H1 (cell line): ENCODE data around the gene UGGT1. TPM values are rescaled to one million over a fixed set of nuclear protein-coding genes. Genes with fewer than 3 reads are reported as not detected.

Experiments used
- CTCF ChIA-PET: fragments of 300-600 bp; sonication (Branson Sonifier 250); formaldehyde crosslinking; loops from one replicate; lab custom pipeline; 2021; ENCODE audit not compliant: partially characterized antibody; lab: Charles Lee
- POLR2A ChIA-PET: fragments of 300-600 bp; sonication (Branson Sonifier 250); formaldehyde crosslinking; loops from one replicate; lab custom pipeline; 2021; ENCODE audit warnings: inconsistent platforms; ENCODE audit not compliant: partially characterized antibody; lab: Charles Lee
- DNase-seq, 2 experiments: peaks; one replicate each; pipeline versions ENCODE4 v3.0.0 to v3.0.0-alpha.2; 2010 to 2022; ENCODE audit warnings: low spot score in 2 of 2, low read depth in 1 of 2, mixed read lengths in 1 of 2
- FAIRE-seq: peaks from 2 replicates; lab custom pipeline; 2011; peaks lifted over from hg19 to GRCh38; lab: Jason Lieb, UNC
- H2AFZ ChIP-seq: 2 replicates; pipeline ENCODE4 v1.8.1; 2012; ENCODE audit warnings: low read length, inconsistent platforms
- H2AK5ac ChIP-seq: 2 replicates; pipeline ENCODE4 v1.6.1; 2013; ENCODE audit warnings: low read depth, low read length
- H2BK120ac ChIP-seq: replicated peaks from 2 replicates; pipeline ENCODE3; 2013; ENCODE audit warnings: low read depth, low read length, inconsistent platforms
- H2BK12ac ChIP-seq: 2 replicates; pipeline ENCODE4 v1.6.1; 2013; ENCODE audit warnings: low read depth, low read length
- H2BK15ac ChIP-seq: 2 replicates; pipeline ENCODE4 v1.6.1; 2013; ENCODE audit warnings: low read length
- H2BK20ac ChIP-seq: 2 replicates; pipeline ENCODE4 v1.6.1; 2013; ENCODE audit warnings: low read length
- H2BK5ac ChIP-seq: 2 replicates; pipeline ENCODE4 v1.6.1; 2013; ENCODE audit warnings: low read depth, low read length
- H3K14ac ChIP-seq: 2 replicates; pipeline ENCODE4 v1.6.1; 2013; ENCODE audit warnings: inconsistent platforms; ENCODE audit not compliant: insufficient read length
- H3K18ac ChIP-seq: 2 replicates; pipeline ENCODE4 v1.6.1; 2013; ENCODE audit warnings: low read length; ENCODE audit errors: extremely low read depth
- H3K23ac ChIP-seq: 2 replicates; pipeline ENCODE4 v1.6.1; 2013; ENCODE audit warnings: inconsistent platforms; ENCODE audit not compliant: insufficient read length
- H3K23me2 ChIP-seq: 2 replicates; pipeline ENCODE4 v1.6.1; 2013; ENCODE audit warnings: low read depth, low read length
- H3K27ac ChIP-seq: 2 replicates; pipeline ENCODE4 v1.6.1; 2011; ENCODE audit warnings: low read depth, low read length, inconsistent platforms
- H3K27me3 ChIP-seq, 4 experiments: replicated peaks in 1 of 4; 1 replicate in 1 of 4; 2 replicates in 3 of 4; pipeline versions ENCODE4 v1.6.1 to v1.8.1; 2011 to 2013; ENCODE audit warnings: low read length in 3 of 4, mild to moderate bottlenecking in 3 of 4, inconsistent platforms in 2 of 4, mixed read lengths in 2 of 4, moderate library complexity in 1 of 4; ENCODE audit not compliant: control insufficient read depth in 3 of 4, insufficient read depth in 3 of 4; ENCODE audit errors: extremely low read depth in 1 of 4
- H3K36me3 ChIP-seq, 4 experiments: 2 replicates each; pipeline versions ENCODE4 v1.6.1 to v1.8.1; 2011 to 2013; ENCODE audit warnings: mild to moderate bottlenecking in 4 of 4, low read length in 3 of 4, moderate library complexity in 2 of 4, control low read depth in 1 of 4, inconsistent platforms in 1 of 4; ENCODE audit not compliant: insufficient read depth in 4 of 4, control insufficient read depth in 2 of 4
- H3K4ac ChIP-seq: replicated peaks from 2 replicates; pipeline ENCODE3; 2013; ENCODE audit warnings: low read length, low read depth, mixed read lengths, inconsistent platforms; ENCODE audit not compliant: insufficient read length
- H3K4me1 ChIP-seq, 4 experiments: replicated peaks in 1 of 4; 1 replicate in 1 of 4; 2 replicates in 3 of 4; pipeline versions ENCODE4 v1.6.1 to v1.8.1; 2011 to 2013; ENCODE audit warnings: low read length in 3 of 4, inconsistent platforms in 2 of 4, mixed read lengths in 1 of 4; ENCODE audit not compliant: insufficient read depth in 4 of 4, control insufficient read depth in 3 of 4
- H3K4me2 ChIP-seq, 2 experiments: 2 replicates each; pipeline versions ENCODE4 v1.6.1 to v1.8.1; 2011 to 2013; ENCODE audit warnings: low read depth in 2 of 2, low read length in 2 of 2, control low read depth in 1 of 2, inconsistent platforms in 1 of 2, mild to moderate bottlenecking in 1 of 2; ENCODE audit not compliant: insufficient read depth in 1 of 2
- H3K4me3 ChIP-seq, 4 experiments: fragments of 200-600, 300-600 bp in 1 of 4; sonication (generic), shearing (Covaris generic), sonication (Bioruptor Twin) in 1 of 4; 2 replicates each; pipeline versions ENCODE4 v1.5.1 to v1.8.1; 2011 to 2016; ENCODE audit warnings: low read length in 4 of 4, low read depth in 3 of 4, control low read depth in 2 of 4, inconsistent platforms in 2 of 4, mild to moderate bottlenecking in 2 of 4, mixed read lengths in 1 of 4, moderate library complexity in 1 of 4; ENCODE audit not compliant: insufficient read depth in 2 of 4; ENCODE audit errors: extremely low read depth in 1 of 4
- H3K56ac ChIP-seq: replicated peaks from 2 replicates; pipeline ENCODE3; 2013; ENCODE audit warnings: low read depth, mild to moderate bottlenecking, mixed read lengths, low read length, inconsistent platforms; ENCODE audit not compliant: insufficient read length
- H3K79me1 ChIP-seq: 2 replicates; pipeline ENCODE4 v1.6.1; 2013; ENCODE audit warnings: low read depth, low read length, control low read depth
- H3K79me2 ChIP-seq, 2 experiments: 2 replicates each; pipeline versions ENCODE4 v1.6.1 to v1.8.1; 2012 to 2013; ENCODE audit warnings: low read length in 2 of 2, mild to moderate bottlenecking in 2 of 2, inconsistent platforms in 1 of 2; ENCODE audit not compliant: insufficient read depth in 2 of 2, control insufficient read depth in 1 of 2
- H3K9ac ChIP-seq, 4 experiments: replicated peaks in 1 of 4; 1 replicate in 1 of 4; 2 replicates in 3 of 4; pipeline versions ENCODE4 v1.6.1 to v1.8.1; 2011 to 2013; ENCODE audit warnings: low read depth in 3 of 4, low read length in 3 of 4, control low read depth in 2 of 4, mild to moderate bottlenecking in 2 of 4, moderate library complexity in 2 of 4, inconsistent platforms in 1 of 4; ENCODE audit errors: extremely low read depth in 1 of 4
- H3K9me3 ChIP-seq, 2 experiments: 2 replicates each; pipeline versions ENCODE4 v1.6.1 to v1.8.1; 2012 to 2013; ENCODE audit warnings: mild to moderate bottlenecking in 2 of 2, moderate library complexity in 2 of 2, control low read depth in 1 of 2, inconsistent platforms in 1 of 2, low read depth in 1 of 2, low read length in 1 of 2, mixed read lengths in 1 of 2; ENCODE audit not compliant: insufficient read depth in 2 of 2
- H4K20me1 ChIP-seq, 2 experiments: replicated peaks in 1 of 2; 2 replicates each; pipeline versions ENCODE3 to v1.8.1; 2011 to 2013; ENCODE audit warnings: inconsistent platforms in 2 of 2, low read length in 2 of 2, mild to moderate bottlenecking in 1 of 2; ENCODE audit not compliant: insufficient read depth in 2 of 2, control insufficient read depth in 1 of 2
- H4K5ac ChIP-seq: 2 replicates; pipeline ENCODE4 v1.6.1; 2013; ENCODE audit warnings: low read length, low read depth, mixed read lengths, inconsistent platforms; ENCODE audit not compliant: insufficient read length
- H4K8ac ChIP-seq: 2 replicates; pipeline ENCODE4 v1.8.0; 2013; ENCODE audit warnings: mild to moderate bottlenecking, moderate library complexity, low read length, inconsistent platforms; ENCODE audit not compliant: insufficient read depth; ENCODE audit errors: extremely low read depth
- H4K91ac ChIP-seq: replicated peaks from 2 replicates; pipeline ENCODE3; 2013; ENCODE audit warnings: low read length, mixed read lengths, inconsistent platforms; ENCODE audit not compliant: insufficient read length
- BRCA1 ChIP-seq: IDR thresholded peaks from 2 replicates; pipeline ENCODE4 v1.6.1; 2012; ENCODE audit warnings: low read depth, low read length, improper control_type of control experiment
- CEBPB ChIP-seq: IDR thresholded peaks from 2 replicates; pipeline ENCODE4 v1.6.1; 2012; ENCODE audit warnings: low read depth, low read length
- CHD1 ChIP-seq: IDR thresholded peaks from 2 replicates; pipeline ENCODE4 v1.6.1; 2012; ENCODE audit warnings: low read depth, low read length, improper control_type of control experiment
- CREB1 ChIP-seq: IDR thresholded peaks from 2 replicates; pipeline ENCODE4 v1.6.1; 2012; ENCODE audit warnings: inconsistent platforms
- EGR1 ChIP-seq: IDR thresholded peaks from 2 replicates; pipeline ENCODE4 v1.6.1; 2011; ENCODE audit warnings: low read depth, low read length, borderline replicate concordance
- MAFK ChIP-seq: IDR thresholded peaks from 2 replicates; pipeline ENCODE4 v1.6.1; 2012; ENCODE audit warnings: low read depth, mild to moderate bottlenecking, improper control_type of control experiment, low read length
- SP2 ChIP-seq: IDR thresholded peaks from 2 replicates; pipeline ENCODE4 v1.6.1; 2012; ENCODE audit warnings: mild to moderate bottlenecking, low read length, inconsistent platforms
- SRF ChIP-seq: IDR thresholded peaks from 2 replicates; pipeline ENCODE4 v1.6.1; 2011; ENCODE audit warnings: mild to moderate bottlenecking, low read depth, low read length, moderate library complexity
- TAF7 ChIP-seq: optimal IDR thresholded peaks from 2 replicates; pipeline ENCODE3; 2011; ENCODE audit warnings: low read depth, mild to moderate bottlenecking, inconsistent platforms, low read length, moderate library complexity, borderline replicate concordance
- TBP ChIP-seq: IDR thresholded peaks from 2 replicates; pipeline ENCODE4 v1.6.1; 2011; ENCODE audit warnings: low read depth, low read length, improper control_type of control experiment
- TEAD4 ChIP-seq: IDR thresholded peaks from 2 replicates; pipeline ENCODE4 v1.6.1; 2012; ENCODE audit warnings: low read depth, low read length, inconsistent platforms, mixed read lengths
- USF2 ChIP-seq: IDR thresholded peaks from 2 replicates; pipeline ENCODE4 v1.6.1; 2011; ENCODE audit warnings: low read length, improper control_type of control experiment
- WGBS, 2 experiments: shearing (Covaris generic) in 1 of 2; methylation state at CpG; one replicate each; pipeline versions ENCODE4 v1.1.6 to v1.1.7; 2013 to 2015; ENCODE audit warnings: low lambda C conversion rate in 2 of 2, mixed read lengths in 2 of 2, inconsistent platforms in 1 of 2, low coverage in 1 of 2, missing lambda C conversion rate in 1 of 2; ENCODE audit not compliant: insufficient replicate concordance in 2 of 2, insufficient coverage in 1 of 2, insufficient read length in 1 of 2; ENCODE audit errors: extremely low coverage in 1 of 2, missing lambda C conversion rate in 1 of 2; 5-methylcytosine and 5-hydroxymethylcytosine counted together
- polyA plus RNA-seq, 7 experiments: library from polyadenylated mRNA; depleted of rRNA in 3 of 7; stranded (reverse) in 5 of 7; unstranded in 2 of 7; fragments of >200 nt in 5 of 7; fragments of 200-250 nt in 2 of 7; gene quantifications; 1 replicate in 5 of 7; 2 replicates in 1 of 7; 4 replicates in 1 of 7; pipeline versions ENCODE4 v1.2.1 to v1.2.3, GENCODE V29; 2011 to 2013; ENCODE audit warnings: missing spikeins in 2 of 7, mixed read lengths in 2 of 7
- total RNA-seq: library from RNA; stranded (reverse); fragmentation: NEBNext Ultra II Directional; extraction: Animal tissue kit (Norgen Biotek cat#: 25700); gene quantifications from 2 replicates; pipeline ENCODE4 v1.2.1, GENCODE V29; 2021

The UGGT1 gene
- total and polyA plus RNA-seq, 2 of the 8 experiments (the other 6 are each of a cell fraction or from before 2014, with no cell fraction given), result 14.9 to 57.3 TPM

GRCh38 chr2:128090575-128090944 is 440 bp upstream of the UGGT1 start:
- no peak for FAIRE-seq
- Histone ChIP-seq H2BK12ac (no peak overlapping the region), H3K36me3 (peaks cover 0 to 3% (median 0%) of the 10 kb centered on the region in 4 experiments; a peak in 1 of 8 replicates), H3K9ac (peak overlapping the region; percentile 51 to 84 (median 57)), H3K56ac (peak overlapping the region; percentile 10), H2AFZ (0 out of 2 replicates have a peak overlapping the region, but pooled peaks have one; percentile 67), H4K20me1 (peaks cover 3 to 4% of the 10 kb centered on the region in 2 experiments), H3K18ac (no peak overlapping the region), H3K27ac (no peak overlapping the region), H2BK120ac (no peak overlapping the region), H4K8ac (no peak overlapping the region), H3K79me1 (peaks cover 3% of the 10 kb centered on the region; the same call in 1 of the 2 replicates), H3K23me2 (0 out of 2 replicates have a peak, but pooled peaks cover 3% of the 10 kb centered on the region), H3K79me2 (peaks cover 12 to 37% of the 10 kb centered on the region in 2 experiments), H2AK5ac (no peak overlapping the region), H2BK5ac (no peak overlapping the region; the same call in 1 of the 2 replicates), H3K4me1 (no peaks in the 10 kb centered on the region), H3K14ac (no peak overlapping the region), H3K4me3 (peak overlapping the region; percentile 86 to 90 (median 88)), H4K5ac (peak overlapping the region; percentile 18), H3K27me3 (no peaks in the 10 kb centered on the region), H3K4me2 (peak overlapping the region; percentile 87 to 90), H3K9me3 (no peaks in the 10 kb centered on the region), H4K91ac (no peak overlapping the region), H3K23ac (no peak overlapping the region), H2BK20ac (no peak overlapping the region), H2BK15ac (no peak overlapping the region), H3K4ac (peak overlapping the region; percentile 44)
- CTCF ChIA-PET, result interaction anchor here (0.6 to 2.2 kb wide), 7 partner anchors 9 to 299 kb away, joined by 3 to 9 read pairs (median 5); no protein-coding TSS in a partner anchor
- no peak for TF ChIP-seq BRCA1
- TF ChIP-seq SP2, result no peak
- no peak for TF ChIP-seq CEBPB
- no peak for TF ChIP-seq TEAD4
- no peak for TF ChIP-seq CHD1
- no peak for TF ChIP-seq EGR1
- no peak for TF ChIP-seq CREB1
- no peak for TF ChIP-seq TAF7
- no peak for TF ChIP-seq MAFK
- TF ChIP-seq USF2, result no peak
- no peak for TF ChIP-seq SRF
- no peak for TF ChIP-seq TBP
- DNase-seq, result no peak
- POLR2A ChIA-PET, result interaction anchor here (0.8 to 1.5 kb wide), 8 partner anchors 11 to 104 kb away, joined by 3 to 5 read pairs (median 3); partner anchors contain the start of gene SAP130
- WGBS, 2 experiments, result 10% methylated on average over 4 of the region's 4 CpGs; no CpG with 5 or more reads in 1 of the 2 experiments
